HG03520 (cell line): Measurements from ENCODE around the gene EDDM13.
"Not testable (repeated sequence)": the region's sequence is repeated elsewhere in the genome, so short reads cannot be mapped to it uniquely, and the experiment has no call there.

Experiments
- ATAC-seq: cut with Tn5 transposase; IDR thresholded peaks from one replicate; pipeline ENCODE4 v1.9.1; 2021; ENCODE audit warnings: mild to moderate bottlenecking, moderate library complexity; ENCODE audit not compliant: unreplicated experiment

Gene EDDM13

DNA sequence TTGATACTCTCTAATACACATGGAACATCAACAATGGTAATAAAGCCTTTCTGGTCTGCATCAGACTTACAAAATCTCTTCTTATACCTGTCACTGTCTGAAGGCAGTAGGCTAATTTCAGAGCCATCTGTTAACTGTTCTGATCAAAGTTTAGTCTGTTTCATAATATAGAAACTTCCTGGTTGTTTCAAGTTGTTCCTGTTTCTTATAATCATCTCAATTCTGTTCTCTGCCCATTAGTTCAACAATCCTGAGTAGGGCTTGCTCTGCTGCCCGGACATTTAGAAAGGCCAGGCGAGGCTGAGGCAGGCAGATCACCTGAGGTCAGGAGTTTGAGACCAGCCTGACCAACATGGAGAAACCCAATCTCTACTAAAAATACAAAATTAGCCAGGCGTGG lies 47.4 kb downstream of the EDDM13 start:
- ATAC-seq: no peak

DNA sequence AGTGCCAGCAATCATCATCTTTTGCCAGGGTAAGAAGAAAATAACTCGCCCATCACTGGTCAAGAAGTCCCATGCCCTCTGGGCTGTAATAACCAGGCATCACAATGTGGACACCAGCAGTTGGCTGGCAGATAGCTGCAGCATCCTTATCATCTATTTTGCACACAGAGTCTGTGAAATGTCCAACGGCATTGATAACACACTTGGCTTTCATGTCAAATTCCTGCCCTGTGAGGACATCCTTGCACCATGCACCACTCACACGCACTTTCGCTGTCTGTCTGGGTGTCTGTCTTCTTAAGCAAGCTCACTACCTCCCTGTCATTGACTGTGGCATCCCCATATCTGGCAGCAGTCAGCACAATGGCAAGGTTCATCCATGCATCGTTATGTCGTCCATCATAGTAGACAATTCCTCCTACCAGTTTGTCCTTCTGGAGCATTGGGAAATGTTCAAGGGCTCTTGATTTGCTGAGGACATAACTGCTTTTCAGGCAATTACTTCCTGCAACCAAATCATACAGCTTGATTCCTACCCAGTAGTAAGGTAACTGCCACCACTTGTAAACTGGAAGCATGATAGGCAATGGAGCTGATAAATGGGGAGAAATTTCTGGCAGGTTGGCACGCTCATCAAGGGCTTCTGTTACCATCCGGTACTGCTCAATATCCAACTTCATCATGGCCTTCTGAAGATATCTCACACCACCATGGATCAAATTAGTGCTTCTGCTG lies 48.9 kb downstream of the EDDM13 start:
- no peak for ATAC-seq

DNA sequence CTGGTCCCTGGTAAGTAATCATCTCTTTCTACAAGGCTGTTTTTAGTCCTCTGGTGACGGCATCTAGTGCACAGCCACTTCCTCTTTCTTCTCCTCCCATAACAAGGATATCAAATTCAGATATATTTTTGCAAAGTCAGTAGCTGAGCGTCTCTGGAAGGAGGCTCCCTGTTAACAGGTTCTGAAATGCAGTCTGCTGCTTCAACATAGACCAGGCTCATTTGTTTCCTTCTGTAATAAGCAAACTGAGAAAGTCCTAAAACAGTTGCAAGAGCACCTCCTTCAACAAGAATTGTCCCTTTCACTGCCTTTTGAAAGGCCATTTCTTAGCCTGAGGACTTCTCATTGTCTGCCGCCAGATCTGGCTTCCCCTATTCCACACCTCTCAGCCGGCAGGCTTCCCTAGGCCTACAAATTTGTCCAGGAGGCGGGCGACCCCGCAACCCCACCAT lies 49.5 kb downstream of the EDDM13 start:
- ATAC-seq: no peak

GRCh38 chr19:56324436-56324835 lies 51.9 kb downstream of the EDDM13 start:
- no peak for ATAC-seq

GRCh38 chr19:56332695-56333094 lies 60.1 kb downstream of the EDDM13 start:
- no peak for ATAC-seq

DNA sequence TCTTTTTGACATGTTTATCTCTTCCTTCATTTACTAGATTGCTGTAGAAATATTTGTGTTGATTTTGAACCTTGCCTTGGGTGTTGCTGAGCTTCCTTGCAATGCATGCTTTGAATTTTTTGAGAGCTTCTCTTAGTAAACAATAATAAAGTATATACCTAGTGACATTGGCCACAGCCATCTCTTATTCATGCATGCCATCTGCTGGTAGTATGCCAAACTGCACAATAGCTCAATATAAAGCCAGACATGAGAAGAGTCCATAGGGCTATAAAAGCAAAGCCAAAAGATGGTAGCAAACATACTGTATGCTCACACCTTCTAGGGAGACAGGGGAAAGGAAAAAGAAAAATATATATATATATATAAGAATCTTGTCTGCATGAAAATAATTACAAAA lies 61.0 kb downstream of the EDDM13 start:
- ATAC-seq: no peak

DNA sequence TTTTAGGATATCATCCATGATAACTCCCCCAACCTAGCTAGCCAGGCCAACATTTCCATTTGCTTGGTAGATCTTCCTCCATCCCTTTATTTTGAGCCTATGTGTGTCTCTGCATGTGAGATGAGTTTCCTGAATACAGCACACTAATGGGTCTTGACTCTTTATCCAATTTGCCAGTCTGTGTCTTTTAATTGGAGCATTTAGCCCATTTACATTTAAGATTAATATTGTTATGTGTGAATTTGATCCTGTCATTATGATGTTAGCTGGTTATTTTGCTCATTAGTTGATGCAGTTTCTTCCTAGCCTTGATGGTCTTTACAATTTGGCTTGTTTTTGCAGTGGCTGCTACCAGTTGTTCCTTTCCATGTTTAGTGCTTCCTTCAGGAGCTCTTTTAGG lies 62.8 kb downstream of the EDDM13 start:
- ATAC-seq: not testable (repeated sequence)

- ATAC-seq: not testable (repeated sequence)
Observed at GRCh38 chr19:56337077-56337476, 64.5 kb downstream of the EDDM13 start.

DNA sequence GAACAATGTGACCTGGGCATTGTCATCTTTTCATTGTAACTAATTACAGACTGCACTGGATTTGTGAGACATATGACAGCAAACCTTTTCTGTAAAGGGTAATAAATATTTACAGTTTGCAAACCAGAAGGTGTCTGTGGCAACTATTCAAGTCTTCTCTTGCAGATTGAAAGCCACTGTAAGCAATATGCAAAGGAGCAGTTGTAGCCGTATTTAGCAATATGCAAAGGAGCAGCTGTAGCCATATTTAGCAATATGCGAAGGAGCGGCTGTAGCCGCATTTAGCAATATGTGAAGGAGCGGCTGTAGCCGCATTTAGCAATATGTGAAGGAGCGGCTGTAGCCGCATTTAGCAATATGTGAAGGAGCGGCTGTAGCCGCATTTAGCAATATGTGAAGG lies 66.5 kb downstream of the EDDM13 start:
- not testable (repeated sequence) for ATAC-seq

- ATAC-seq: no peak
Observed at GRCh38 chr19:56341948-56342347, 69.4 kb downstream of the EDDM13 start.

DNA sequence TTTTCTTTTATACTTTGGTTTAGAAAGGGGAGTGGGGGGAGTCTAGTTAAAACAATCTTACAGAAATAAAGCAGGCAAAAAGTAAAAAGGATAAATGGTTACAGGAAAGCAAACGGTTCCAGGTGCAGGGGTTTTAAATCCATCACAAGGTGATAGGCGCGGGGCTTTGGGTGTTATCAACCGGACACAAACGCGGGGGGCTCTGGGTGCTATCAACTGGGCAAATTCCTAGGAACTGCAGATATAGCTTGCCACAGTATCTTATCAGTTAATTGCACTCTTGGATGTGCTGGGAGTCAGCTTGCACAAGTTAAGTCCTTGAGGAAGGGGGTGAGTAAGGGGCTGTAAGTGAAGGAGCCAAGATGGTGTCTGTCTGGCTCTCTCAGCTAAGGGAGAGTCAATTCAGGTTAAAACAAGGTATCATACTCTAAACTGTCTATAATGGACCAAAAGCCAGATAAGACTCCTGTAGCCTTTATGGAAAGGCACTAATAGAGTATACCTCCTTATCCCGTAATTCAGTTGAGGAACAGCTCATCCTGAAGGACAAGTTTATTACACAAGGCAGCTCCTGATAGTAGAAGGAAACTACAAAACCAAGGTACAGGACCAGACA lies 74.7 kb downstream of the EDDM13 start:
- no peak for ATAC-seq

DNA sequence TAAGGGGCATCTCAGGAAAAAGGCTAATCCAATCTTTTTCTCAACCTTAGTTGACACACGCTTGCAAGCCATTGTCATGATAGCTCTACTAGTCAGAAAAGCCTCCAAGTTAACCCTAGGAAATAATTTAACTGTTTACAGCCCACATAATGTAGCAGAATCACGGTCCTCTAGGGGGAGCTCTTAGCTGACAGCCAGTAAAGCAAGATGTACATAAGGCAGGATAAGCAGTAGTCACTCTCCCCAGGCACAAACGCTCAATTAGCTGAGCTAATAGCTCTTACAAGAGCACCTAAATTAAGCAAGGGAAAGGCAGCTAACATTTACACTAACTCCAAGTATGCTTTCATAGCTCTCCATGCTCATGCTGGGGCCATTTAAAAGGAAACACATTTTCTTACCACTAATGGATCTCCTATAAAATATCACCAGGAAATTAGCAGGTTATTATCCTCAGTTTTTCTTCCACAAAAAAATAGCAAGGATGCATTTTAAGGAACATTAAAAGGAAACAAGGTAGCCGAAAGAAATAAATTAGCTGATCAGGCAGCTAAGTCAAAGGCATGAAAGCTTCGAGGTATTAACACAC lies 75.8 kb downstream of the EDDM13 start:
- no peak for ATAC-seq

GRCh38 chr19:56350416-56351045 lies 78.0 kb downstream of the EDDM13 start:
- ATAC-seq: no peak

- ATAC-seq: no peak
Observed at GRCh38 chr19:56351208-56351607, 78.7 kb downstream of the EDDM13 start.

- ATAC-seq: no peak
Observed at GRCh38 chr19:56355517-56355916, 83.0 kb downstream of the EDDM13 start.

DNA sequence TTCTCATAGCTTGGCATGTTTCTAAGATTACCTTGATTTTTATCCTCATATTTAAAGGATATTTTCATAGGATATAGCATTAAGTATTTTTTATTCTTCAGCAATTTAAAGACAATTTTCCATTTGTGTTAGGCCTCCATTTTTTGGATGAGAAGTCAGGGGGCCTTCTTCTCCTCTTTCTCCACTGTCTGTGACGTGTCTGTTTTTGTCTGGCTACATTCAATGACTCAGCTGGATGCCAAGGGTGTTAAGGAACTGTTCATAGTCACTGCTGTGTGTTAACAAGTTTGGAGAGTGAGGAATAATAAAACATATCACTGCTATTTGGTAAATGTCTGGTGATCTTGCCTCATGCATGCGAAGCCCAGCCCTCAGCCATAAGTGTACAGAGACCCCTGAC lies 84.4 kb downstream of the EDDM13 start:
- ATAC-seq: no peak
